ENCODE data around the gene SMIM33. TPM values are rescaled to one million over a fixed set of nuclear protein-coding genes. Genes with fewer than 3 reads are reported as not detected.

The SMIM33 gene
- total RNA-seq, 1 donor from 2014 or later, result not detected

GRCh38 chr5:139460455-139460854 is 10.3 kb upstream of the SMIM33 start:
- peaks cover 17% of the 10 kb centered on the region for H3K4me1 ChIP-seq
- no peak overlapping the region for H3K4me3 Mint-ChIP-seq
- H4K20me1 ChIP-seq (ENCODE audit: low read depth), result no peaks in the 10 kb centered on the region
- no peaks in the 10 kb centered on the region for H3K79me2 ChIP-seq (ENCODE audit: low read depth)
- H2AFZ ChIP-seq (replicated peaks), result no peak overlapping the region
- no peak overlapping the region for H3K4me3 ChIP-seq
- no peaks in the 10 kb centered on the region for H3K36me3 ChIP-seq
- no peak overlapping the region for H3K4me2 ChIP-seq
- H3K4me1 Mint-ChIP-seq, result peaks cover 18% of the 10 kb centered on the region
- no peaks in the 10 kb centered on the region for H3K27me3 ChIP-seq
- TF ChIP-seq EZH2phosphoT487 (IDR thresholded peaks at IDR 0.05), result no peak
- no peak for TF ChIP-seq EZH2 (IDR thresholded peaks at IDR 0.05)
- TF ChIP-seq CTCF (IDR thresholded peaks at IDR 0.05), result no peak
- no peaks in the 10 kb centered on the region for H3K36me3 Mint-ChIP-seq
- no peak overlapping the region for H3K27ac ChIP-seq
- DNase-seq (ENCODE audit: low spot score), result no peak
- no peaks in the 10 kb centered on the region for H3F3A ChIP-seq (ENCODE audit: low read depth)
- no peaks in the 10 kb centered on the region for H3K9me3 ChIP-seq (ENCODE audit: low read depth)
- H3K27me3 Mint-ChIP-seq (ENCODE audit: insufficient read depth, low read depth), result peaks cover 3% of the 10 kb centered on the region
- H3K9me3 Mint-ChIP-seq, result no peaks in the 10 kb centered on the region
- no peak overlapping the region for H3K9ac ChIP-seq
- peak overlapping the region; percentile 66 for H3K27ac Mint-ChIP-seq

GRCh38 chr5:139461176-139461575 is 9.6 kb upstream of the SMIM33 start:
- peaks cover 17% of the 10 kb centered on the region for H3K4me1 ChIP-seq
- no peak for DNase-seq (ENCODE audit: low spot score)
- no peaks in the 10 kb centered on the region for H3K9me3 ChIP-seq (ENCODE audit: low read depth)
- H3F3A ChIP-seq (ENCODE audit: low read depth), result no peaks in the 10 kb centered on the region
- Mint-ChIP-seq H3K9me3 (no peaks in the 10 kb centered on the region), H3K4me1 (peaks cover 18% of the 10 kb centered on the region), H3K36me3 (no peaks in the 10 kb centered on the region), H3K27me3 (ENCODE audit: insufficient read depth, low read depth) (peaks cover 3% of the 10 kb centered on the region), H3K27ac (no peak overlapping the region), H3K4me3 (no peak overlapping the region)
- no peak for TF ChIP-seq EZH2phosphoT487 (IDR thresholded peaks at IDR 0.05)
- TF ChIP-seq CTCF (IDR thresholded peaks at IDR 0.05), result no peak
- TF ChIP-seq EZH2 (IDR thresholded peaks at IDR 0.05), result no peak
- no peak overlapping the region for H3K4me2 ChIP-seq
- no peaks in the 10 kb centered on the region for H3K79me2 ChIP-seq (ENCODE audit: low read depth)
- H3K9ac ChIP-seq, result no peak overlapping the region
- H3K36me3 ChIP-seq, result no peaks in the 10 kb centered on the region
- H3K27ac ChIP-seq, result no peak overlapping the region
- H3K27me3 ChIP-seq, result no peaks in the 10 kb centered on the region
- H3K4me3 ChIP-seq, result no peak overlapping the region
- H2AFZ ChIP-seq (replicated peaks), result no peak overlapping the region
- H4K20me1 ChIP-seq (ENCODE audit: low read depth), result no peaks in the 10 kb centered on the region

- no peaks in the 10 kb centered on the region for H3K79me2 ChIP-seq (ENCODE audit: low read depth)
- H3K27ac ChIP-seq, result no peak overlapping the region
- H3K9me3 ChIP-seq (ENCODE audit: low read depth), result no peaks in the 10 kb centered on the region
- Mint-ChIP-seq H3K36me3 (no peaks in the 10 kb centered on the region), H3K4me3 (no peak overlapping the region), H3K27me3 (ENCODE audit: insufficient read depth, low read depth) (peaks cover 3% of the 10 kb centered on the region), H3K27ac (no peak overlapping the region), H3K4me1 (peaks cover 18% of the 10 kb centered on the region), H3K9me3 (no peaks in the 10 kb centered on the region)
- no peaks in the 10 kb centered on the region for H4K20me1 ChIP-seq (ENCODE audit: low read depth)
- H3K4me3 ChIP-seq, result no peak overlapping the region
- H3K9ac ChIP-seq, result no peak overlapping the region
- H3K36me3 ChIP-seq, result no peaks in the 10 kb centered on the region
- TF ChIP-seq EZH2 (IDR thresholded peaks at IDR 0.05) (no peak), EZH2phosphoT487 (IDR thresholded peaks at IDR 0.05) (no peak), CTCF (IDR thresholded peaks at IDR 0.05) (no peak)
- no peaks in the 10 kb centered on the region for H3K27me3 ChIP-seq
- H3F3A ChIP-seq (ENCODE audit: low read depth), result no peaks in the 10 kb centered on the region
- no peak for DNase-seq (ENCODE audit: low spot score)
- H2AFZ ChIP-seq (replicated peaks), result no peak overlapping the region
- no peak overlapping the region for H3K4me2 ChIP-seq
- peaks cover 17% of the 10 kb centered on the region for H3K4me1 ChIP-seq
These were observed 9.1 kb upstream of the SMIM33 start for GRCh38 chr5:139461698-139462097.
